ENCODE results near the gene E4F1. TPM values are rescaled to one million over a fixed set of nuclear protein-coding genes. Genes with fewer than 3 reads are reported as not detected.

Gene E4F1
- total and polyA plus RNA-seq, 2 of the 13 experiments (the other 11 are each of a cell fraction or from before 2014, with no cell fraction given): 13.8 to 19.5 TPM

DNA sequence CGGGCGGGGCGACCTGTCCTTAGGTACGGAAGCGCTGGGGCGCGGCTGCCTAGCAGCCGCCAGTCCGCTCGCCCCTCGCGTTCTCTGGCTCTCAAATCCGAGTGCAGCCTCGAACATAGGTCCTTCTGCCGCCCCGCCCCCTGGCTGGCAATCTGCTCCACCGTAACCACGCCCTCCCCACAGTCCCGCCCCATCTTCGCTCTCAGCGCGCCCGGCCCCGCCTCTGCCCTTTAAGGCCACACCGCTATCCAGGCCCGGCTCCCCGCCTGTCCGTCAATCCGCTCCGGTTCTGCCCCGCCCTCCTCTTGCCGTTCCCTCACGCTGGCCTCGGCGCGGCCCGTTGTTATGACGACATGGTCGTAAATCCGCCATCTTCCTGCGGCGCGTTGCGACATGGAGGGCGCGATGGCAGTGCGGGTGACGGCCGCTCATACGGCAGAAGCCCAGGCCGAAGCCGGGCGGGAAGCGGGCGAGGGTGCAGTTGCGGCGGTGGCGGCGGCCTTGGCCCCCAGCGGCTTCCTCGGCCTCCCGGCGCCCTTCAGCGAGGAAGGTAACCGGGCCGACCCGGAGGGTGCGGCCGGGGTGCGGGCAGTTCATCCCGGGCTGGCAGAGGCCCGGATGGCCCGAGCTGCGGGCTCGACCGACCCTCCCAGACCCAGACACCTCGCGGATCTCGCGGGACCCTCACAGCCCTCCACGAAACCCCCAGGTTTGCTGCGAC, at the start of gene E4F1 (continued):
- TF ChIP-seq ZNF142 (CRISPR knock-in tag; IDR thresholded peaks at IDR 0.05) (no peak), SPEN (CRISPR knock-in tag; IDR thresholded peaks at IDR 0.05; ENCODE audit: low read depth) (peak; percentile 88), NFRKB (IDR thresholded peaks at IDR 0.05) (no peak), STAT5B (CRISPR knock-in tag; IDR thresholded peaks at IDR 0.05) (no peak), ZC3H13 (CRISPR knock-in tag; IDR thresholded peaks at IDR 0.05) (no peak; the same call in 1 of the 2 replicates), REPIN1 (CRISPR knock-in tag; IDR thresholded peaks at IDR 0.05; ENCODE audit: borderline replicate concordance, low read depth) (peak; percentile 84), ZNF598 (CRISPR knock-in tag; IDR thresholded peaks at IDR 0.05; ENCODE audit: borderline replicate concordance) (no peak), ZNF891 (CRISPR knock-in tag; IDR thresholded peaks at IDR 0.05) (0 out of 2 replicates have a peak, but pooled peaks have one; percentile 30), PRPF4 (IDR thresholded peaks at IDR 0.05; ENCODE audit: low read depth, low read length, poor library complexity, severe bottlenecking) (no peak), ELK4 (CRISPR knock-in tag; IDR thresholded peaks at IDR 0.05; ENCODE audit: borderline replicate concordance) (no peak), ZNF235 (CRISPR knock-in tag; IDR thresholded peaks at IDR 0.05; ENCODE audit: borderline replicate concordance) (no peak; the same call in 1 of the 2 replicates), PCBP1 (IDR thresholded peaks at IDR 0.05; ENCODE audit: borderline replicate concordance, low read depth, low read length) (no peak), RXRB (CRISPR knock-in tag; IDR thresholded peaks at IDR 0.05; ENCODE audit: borderline replicate concordance) (no peak; the same call in 1 of the 2 replicates), CEBPG (CRISPR knock-in tag; IDR thresholded peaks at IDR 0.05) (peak; percentile 98), ZSCAN30 (CRISPR knock-in tag; IDR thresholded peaks at IDR 0.05) (no peak), HOXA3 (CRISPR knock-in tag; IDR thresholded peaks at IDR 0.05) (peak; percentile 100)
- TF ChIP-seq, protein P1, sequence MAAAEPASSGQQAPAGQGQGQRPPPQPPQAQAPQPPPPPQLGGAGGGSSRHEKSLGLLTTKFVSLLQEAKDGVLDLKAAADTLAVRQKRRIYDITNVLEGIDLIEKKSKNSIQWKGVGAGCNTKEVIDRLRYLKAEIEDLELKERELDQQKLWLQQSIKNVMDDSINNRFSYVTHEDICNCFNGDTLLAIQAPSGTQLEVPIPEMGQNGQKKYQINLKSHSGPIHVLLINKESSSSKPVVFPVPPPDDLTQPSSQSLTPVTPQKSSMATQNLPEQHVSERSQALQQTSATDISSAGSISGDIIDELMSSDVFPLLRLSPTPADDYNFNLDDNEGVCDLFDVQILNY (CRISPR knock-in tag; conservative IDR thresholded peaks at IDR 0.05): no peak; the same call in 1 of the 2 replicates
- TF ChIP-seq, protein P2, sequence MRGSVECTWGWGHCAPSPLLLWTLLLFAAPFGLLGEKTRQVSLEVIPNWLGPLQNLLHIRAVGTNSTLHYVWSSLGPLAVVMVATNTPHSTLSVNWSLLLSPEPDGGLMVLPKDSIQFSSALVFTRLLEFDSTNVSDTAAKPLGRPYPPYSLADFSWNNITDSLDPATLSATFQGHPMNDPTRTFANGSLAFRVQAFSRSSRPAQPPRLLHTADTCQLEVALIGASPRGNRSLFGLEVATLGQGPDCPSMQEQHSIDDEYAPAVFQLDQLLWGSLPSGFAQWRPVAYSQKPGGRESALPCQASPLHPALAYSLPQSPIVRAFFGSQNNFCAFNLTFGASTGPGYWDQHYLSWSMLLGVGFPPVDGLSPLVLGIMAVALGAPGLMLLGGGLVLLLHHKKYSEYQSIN (CRISPR knock-in tag; IDR thresholded peaks at IDR 0.05; ENCODE audit: borderline replicate concordance): no peak
- TF ChIP-seq, protein P3, sequence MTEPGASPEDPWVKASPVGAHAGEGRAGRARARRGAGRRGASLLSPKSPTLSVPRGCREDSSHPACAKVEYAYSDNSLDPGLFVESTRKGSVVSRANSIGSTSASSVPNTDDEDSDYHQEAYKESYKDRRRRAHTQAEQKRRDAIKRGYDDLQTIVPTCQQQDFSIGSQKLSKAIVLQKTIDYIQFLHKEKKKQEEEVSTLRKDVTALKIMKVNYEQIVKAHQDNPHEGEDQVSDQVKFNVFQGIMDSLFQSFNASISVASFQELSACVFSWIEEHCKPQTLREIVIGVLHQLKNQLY (CRISPR knock-in tag; IDR thresholded peaks at IDR 0.05): no peak
